Measurements from ENCODE around the gene TBRG1. TPM values are rescaled to one million over a fixed set of nuclear protein-coding genes. Genes with fewer than 3 reads are reported as not detected.

Gene TBRG1
- total RNA-seq, 1 donor from 2014 or later: 21.0 TPM

GRCh38 chr11:124648610-124649009 lies 25.9 kb downstream of the TBRG1 start:
- ATAC-seq (no peak), DNase-seq (ENCODE audit: missing footprints) (no peak)
- intact Hi-C loops (cut with DNase I): no loop called here

GRCh38 chr11:124656774-124657630 lies 34.3 kb downstream of the TBRG1 start:
- intact Hi-C loops (cut with DNase I): no loop called here
- no peak for DNase-seq (ENCODE audit: missing footprints)
- ATAC-seq: no peak

GRCh38 chr11:124657904-124658303 lies 35.2 kb downstream of the TBRG1 start:
- ATAC-seq (no peak), DNase-seq (ENCODE audit: missing footprints) (no peak)
- intact Hi-C loops (cut with DNase I): no loop called here

- no peak for ATAC-seq
- DNase-seq (ENCODE audit: missing footprints): no peak
- intact Hi-C loops (cut with DNase I): no loop called here
These were observed 35.8 kb downstream of the TBRG1 start for GRCh38 chr11:124658501-124658900.

GRCh38 chr11:124658986-124659385 lies 36.3 kb downstream of the TBRG1 start:
- DNase-seq (ENCODE audit: missing footprints): no peak
- no peak for ATAC-seq
- intact Hi-C loops (cut with DNase I): no loop called here

GRCh38 chr11:124661553-124661952 lies 38.9 kb downstream of the TBRG1 start:
- intact Hi-C loops (cut with DNase I): no loop called here
- ATAC-seq: no peak

GRCh38 chr11:124662106-124662505 lies 39.4 kb downstream of the TBRG1 start:
- no peak for ATAC-seq
- intact Hi-C loops (cut with DNase I): no loop called here

More at GRCh38 chr11:124661553-124661952, 38.9 kb downstream of the TBRG1 start:
- DNase-seq (ENCODE audit: missing footprints): no peak

GRCh38 chr11:124663861-124664260 lies 41.2 kb downstream of the TBRG1 start:
- intact Hi-C loops (cut with DNase I): no loop called here
- ATAC-seq (no peak), DNase-seq (ENCODE audit: missing footprints) (no peak)

More at GRCh38 chr11:124662106-124662505, 39.4 kb downstream of the TBRG1 start:
- DNase-seq (ENCODE audit: missing footprints): no peak

GRCh38 chr11:124667601-124668000 lies 44.9 kb downstream of the TBRG1 start:
- ATAC-seq: no peak
- DNase-seq (ENCODE audit: missing footprints): no peak
- intact Hi-C loops (cut with DNase I): no loop called here

- DNase-seq (ENCODE audit: missing footprints) (no peak), ATAC-seq (no peak)
- intact Hi-C loops (cut with DNase I): loop anchor here (1.0 kb wide), 2 partner anchors 94 to 168 kb away; no protein-coding TSS in a partner anchor
These were observed 46.5 kb downstream of the TBRG1 start for GRCh38 chr11:124669193-124669592.

GRCh38 chr11:124670732-124671131 lies 48.1 kb downstream of the TBRG1 start:
- ATAC-seq: no peak
- DNase-seq (ENCODE audit: missing footprints): no peak
- intact Hi-C loops (cut with DNase I): no loop called here

- intact Hi-C loops (cut with DNase I): no loop called here
- DNase-seq (ENCODE audit: missing footprints) (no peak), ATAC-seq (no peak)
These were observed 50.0 kb downstream of the TBRG1 start for GRCh38 chr11:124672536-124673215.

GRCh38 chr11:124673333-124674167 lies 50.9 kb downstream of the TBRG1 start, which contains the start of the genes SIAE and SPA17:
Gene SIAE, minus strand, starts transcription at chr11:124673739. Its CDS starts 31 bp downstream, at chr11:124673708.
Gene SPA17, plus strand, starts transcription at chr11:124673904. Its CDS starts 1,361 bp downstream, at chr11:124675265.
- intact Hi-C loops (cut with DNase I): loop anchor here (1.0 kb wide), 1 partner anchor 89 kb away; the partner anchor contains the start of gene ESAM
- peak; percentile 96 for DNase-seq (ENCODE audit: missing footprints)
- peak; percentile 100 for ATAC-seq

- ATAC-seq: no peak
- DNase-seq (ENCODE audit: missing footprints): no peak
- intact Hi-C loops (cut with DNase I): loop anchor here (1.0 kb wide), 1 partner anchor 88 kb away; the partner anchor contains the start of gene ESAM
These were observed 51.5 kb downstream of the TBRG1 start for GRCh38 chr11:124674168-124674517.

GRCh38 chr11:124674571-124674970 lies 51.9 kb downstream of the TBRG1 start:
- ATAC-seq (no peak), DNase-seq (ENCODE audit: missing footprints) (no peak)
- intact Hi-C loops (cut with DNase I): loop anchor here (1.0 kb wide), 1 partner anchor 88 kb away; the partner anchor contains the start of gene ESAM

- DNase-seq (ENCODE audit: missing footprints): no peak
- intact Hi-C loops (cut with DNase I): loop anchor here (5.0 kb wide), 1 partner anchor 41 kb away; no protein-coding TSS in a partner anchor
- ATAC-seq: no peak
These were observed 53.7 kb downstream of the TBRG1 start for GRCh38 chr11:124676386-124676785.

- ATAC-seq (no peak), DNase-seq (ENCODE audit: missing footprints) (no peak)
- intact Hi-C loops (cut with DNase I): loop anchor here (5.0 kb wide), 1 partner anchor 39 kb away; no protein-coding TSS in a partner anchor
These were observed 55.8 kb downstream of the TBRG1 start for GRCh38 chr11:124678416-124678815.

GRCh38 chr11:124681421-124681820 lies 58.8 kb downstream of the TBRG1 start:
- intact Hi-C loops (cut with DNase I): no loop called here
- ATAC-seq: no peak

GRCh38 chr11:124682443-124682842 lies 59.8 kb downstream of the TBRG1 start:
- ATAC-seq: no peak
- intact Hi-C loops (cut with DNase I): no loop called here
- no peak for DNase-seq (ENCODE audit: missing footprints)

More at GRCh38 chr11:124681421-124681820, 58.8 kb downstream of the TBRG1 start:
- no peak for DNase-seq (ENCODE audit: missing footprints)

Data from Right ventricle myocardium inferior (tissue), 1 donor.